Ascending aorta (tissue), 2 donors: ENCODE measurements around the gene KRTDAP. TPM values are rescaled to one million over a fixed set of nuclear protein-coding genes. Genes with fewer than 3 reads are reported as not detected.

ENCODE experiments used
- DNase-seq, 2 donors: peaks; one replicate each; pipeline ENCODE4 v3.0.0-alpha.2; 2019; ENCODE audit warnings: low spot score in 2 of 2
- H3K27ac ChIP-seq, 2 donors: fragments of 200-600 bp; sonication (generic); one replicate each; pipeline ENCODE4 v1.5.1; 2016 to 2017; ENCODE audit warnings: mild to moderate bottlenecking in 1 of 2
- H3K27me3 ChIP-seq: fragments of 200-600 bp; sonication (generic); one replicate; pipeline ENCODE4 v1.5.1; 2017
- H3K36me3 ChIP-seq, 2 donors: fragments of 200-600 bp; sonication (generic); one replicate each; pipeline ENCODE4 v1.5.1; 2016
- H3K4me1 ChIP-seq, 2 donors: fragments of 200-600 bp; sonication (generic); one replicate each; pipeline ENCODE4 v1.5.1; 2016 to 2017; ENCODE audit warnings: mild to moderate bottlenecking in 1 of 2
- H3K4me3 ChIP-seq, 2 donors: fragments of 200-600 bp; sonication (generic); one replicate each; pipeline ENCODE4 v1.5.1; 2016 to 2017; ENCODE audit warnings: mild to moderate bottlenecking in 1 of 2
- H3K9me3 ChIP-seq, 2 donors: fragments of 200-600 bp; sonication (generic); one replicate each; pipeline ENCODE4 v1.5.1; 2016
- CTCF ChIP-seq, 3 experiments: fragments of 200-600 bp in 2 of 3; fragments of 450-650 bp in 1 of 3; sonication (generic) in 2 of 3; IDR thresholded peaks; one replicate each; pipeline ENCODE4 v1.5.1; 2016 to 2019; ENCODE audit warnings: antibody characterized with exemption in 3 of 3, mild to moderate bottlenecking in 1 of 3, moderate library complexity in 1 of 3
- intact Hi-C: fragments of 100-400 bp; cut with DNase I; formaldehyde crosslinking; loops from one replicate; pipeline ENCODE4 v1.15.1; 2023
- total RNA-seq: library from RNA; depleted of rRNA; stranded (reverse); fragments of >200 nt; gene quantifications from one replicate; pipeline ENCODE4 v1.1.0, GENCODE V29; 2016

KRTDAP gene
- total RNA-seq, 1 donor from 2014 or later, result not detected

DNA sequence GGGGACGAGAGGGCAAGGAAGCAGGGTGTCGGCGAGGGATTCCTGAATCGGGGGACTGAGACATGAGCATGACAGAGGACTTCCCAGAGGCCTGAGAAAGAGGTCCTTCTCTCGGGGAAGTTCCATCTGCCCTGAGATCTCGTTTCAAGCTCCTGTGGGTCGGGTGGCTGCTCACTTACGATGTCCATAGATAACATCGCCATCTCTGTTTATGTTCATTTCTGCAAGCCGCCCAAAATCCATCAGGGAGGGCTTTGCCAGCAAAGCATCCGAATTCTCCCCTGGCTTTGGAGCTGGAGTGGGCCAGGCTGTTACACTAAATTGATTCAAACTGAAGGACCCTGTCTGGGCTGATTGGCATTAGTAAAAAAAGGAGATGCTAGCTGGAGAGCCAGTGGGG lies 17.3 kb upstream of the KRTDAP start:
- no peak overlapping the region for H3K4me3 ChIP-seq
- no peaks in the 10 kb centered on the region for H3K27me3 ChIP-seq
- no peak for TF ChIP-seq CTCF (IDR thresholded peaks at IDR 0.05)

DNA sequence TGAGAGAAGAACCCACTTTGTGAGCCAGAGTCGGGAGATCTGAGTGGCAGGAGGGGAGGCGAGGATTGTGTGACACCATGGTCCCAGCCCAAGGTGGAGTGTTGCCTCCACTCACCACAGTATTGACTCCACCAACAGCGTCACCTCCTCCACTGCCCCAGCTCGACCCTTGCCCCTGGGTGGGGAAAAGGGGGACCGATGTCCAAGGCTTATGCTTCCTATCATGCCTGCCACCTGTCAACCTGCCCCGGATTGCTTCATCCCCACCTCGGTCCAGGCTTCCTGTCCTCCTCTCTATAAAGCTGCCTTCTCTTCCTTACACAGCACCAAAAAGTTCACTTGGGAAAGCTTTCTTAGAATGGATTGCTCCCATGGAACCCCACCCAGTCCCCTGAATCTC lies 15.7 kb upstream of the KRTDAP start:
- no peaks in the 10 kb centered on the region for H3K4me1 ChIP-seq
- TF ChIP-seq CTCF (IDR thresholded peaks at IDR 0.05), result no peak
- no peak for DNase-seq
- no peaks in the 10 kb centered on the region for H3K9me3 ChIP-seq
- H3K36me3 ChIP-seq, result no peaks in the 10 kb centered on the region
- H3K27ac ChIP-seq, result no peak overlapping the region
- no peaks in the 10 kb centered on the region for H3K27me3 ChIP-seq
- intact Hi-C loops, result loop anchor here (10.0 kb wide), 1 partner anchor 441 kb away; no protein-coding TSS in a partner anchor
- no peak overlapping the region for H3K4me3 ChIP-seq

More for the DNA sequence above, 17.3 kb upstream of the KRTDAP start:
- H3K36me3 ChIP-seq, result no peaks in the 10 kb centered on the region
- DNase-seq, result no peak
- H3K27ac ChIP-seq, result no peak overlapping the region
- intact Hi-C loops, result loop anchor here (10.0 kb wide), 1 partner anchor 443 kb away; no protein-coding TSS in a partner anchor
- H3K4me1 ChIP-seq, result no peaks in the 10 kb centered on the region
- no peaks in the 10 kb centered on the region for H3K9me3 ChIP-seq

DNA sequence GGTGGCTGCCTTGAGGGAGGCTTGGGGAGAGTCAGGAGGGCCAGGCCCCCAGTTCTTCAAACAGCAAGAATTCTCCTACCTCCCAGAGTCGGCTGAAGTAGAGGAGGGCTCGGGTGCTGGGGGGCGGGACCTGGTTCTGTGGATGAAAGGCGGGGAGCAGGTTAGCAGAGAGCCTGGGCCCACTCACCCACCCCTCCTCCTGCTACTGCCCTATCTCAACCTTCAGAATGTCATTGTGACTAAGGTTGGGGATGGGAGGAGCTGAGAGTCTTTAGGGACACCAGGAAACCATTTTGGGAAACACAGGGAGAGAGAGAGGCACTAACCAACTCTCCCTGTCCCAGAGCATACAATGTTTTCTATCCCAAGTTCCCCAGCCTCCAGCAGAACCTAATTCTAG lies 12.5 kb upstream of the KRTDAP start:
- H3K4me1 ChIP-seq, result no peaks in the 10 kb centered on the region
- no peaks in the 10 kb centered on the region for H3K9me3 ChIP-seq
- no peak for DNase-seq
- no peak for TF ChIP-seq CTCF (IDR thresholded peaks at IDR 0.05)
- no peak overlapping the region for H3K4me3 ChIP-seq
- intact Hi-C loops, result loop anchor here (10.0 kb wide), 1 partner anchor 438 kb away; no protein-coding TSS in a partner anchor
- no peaks in the 10 kb centered on the region for H3K27me3 ChIP-seq
- peaks cover 0 to 3% of the 10 kb centered on the region in 2 donors for H3K36me3 ChIP-seq
- no peak overlapping the region for H3K27ac ChIP-seq

DNA sequence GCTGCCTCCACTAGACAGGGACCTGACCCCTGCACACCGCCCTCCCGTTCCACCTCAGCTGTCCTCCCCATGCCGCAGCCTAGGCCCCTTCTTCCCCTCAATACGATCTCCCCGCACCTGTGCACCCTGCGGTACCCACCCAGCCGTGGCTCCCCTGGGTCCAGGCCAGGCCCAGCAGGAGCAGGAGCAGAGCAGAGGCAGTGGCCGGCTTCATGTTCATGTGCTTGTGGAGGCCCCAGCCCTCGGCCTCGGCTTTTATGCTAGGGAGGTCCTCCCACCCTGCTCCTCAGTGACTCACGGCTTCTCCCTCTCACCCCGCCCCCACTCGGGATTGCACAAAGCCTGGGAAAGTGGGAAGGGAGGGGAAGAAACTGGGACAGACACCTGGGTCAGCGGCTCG lies 11.4 kb upstream of the KRTDAP start:
- H3K27me3 ChIP-seq, result no peaks in the 10 kb centered on the region
- H3K4me3 ChIP-seq, result no peak overlapping the region
- no peaks in the 10 kb centered on the region for H3K4me1 ChIP-seq
- DNase-seq, result no peak
- H3K36me3 ChIP-seq, result peaks cover 0 to 3% of the 10 kb centered on the region in 2 donors
- intact Hi-C loops, result loop anchor here (10.0 kb wide), 1 partner anchor 437 kb away; no protein-coding TSS in a partner anchor
- H3K27ac ChIP-seq, result no peak overlapping the region
- TF ChIP-seq CTCF (IDR thresholded peaks at IDR 0.05), result no peak
- no peaks in the 10 kb centered on the region for H3K9me3 ChIP-seq

DNA sequence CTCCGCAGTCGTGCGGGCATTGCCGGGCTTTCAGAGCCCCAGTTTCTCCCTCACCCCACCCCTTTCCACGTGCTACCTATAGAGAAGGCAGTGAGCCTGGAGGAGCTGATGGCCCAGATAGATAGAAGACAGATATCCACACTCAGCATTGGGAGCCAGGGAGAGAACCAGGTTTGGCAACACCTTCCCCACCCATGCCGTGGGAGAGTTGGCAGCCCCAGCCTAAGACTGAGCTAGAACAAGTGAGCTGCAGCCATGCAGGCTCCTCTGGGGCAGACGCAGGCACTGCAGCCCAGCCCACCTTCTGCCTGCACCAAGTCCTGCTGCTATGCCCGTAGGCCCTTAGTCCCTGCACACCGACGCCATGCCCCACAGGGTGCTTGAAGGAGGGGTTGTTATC lies 10.3 kb upstream of the KRTDAP start:
- no peak for DNase-seq
- Histone ChIP-seq H3K9me3 (no peaks in the 10 kb centered on the region), H3K27ac (no peak overlapping the region), H3K27me3 (no peaks in the 10 kb centered on the region), H3K36me3 (peaks cover 0 to 3% of the 10 kb centered on the region in 2 donors), H3K4me1 (no peaks in the 10 kb centered on the region), H3K4me3 (no peak overlapping the region)
- intact Hi-C loops, result loop anchor here (10.0 kb wide), 1 partner anchor 436 kb away; no protein-coding TSS in a partner anchor
- no peak for TF ChIP-seq CTCF (IDR thresholded peaks at IDR 0.05)
